Jurkat, Clone E6-1 (cell line): Measurements from ENCODE around the gene SPRN.
"Not testable (repeated sequence)": the region's sequence is repeated elsewhere in the genome, so short reads cannot be mapped to it uniquely, and the experiment has no call there.

Experiments used
- DNase-seq: peaks from one replicate; pipeline ENCODE4 v3.0.0-alpha.2; 2011; ENCODE audit warnings: low read depth, low spot score
- H3K4me3 ChIP-seq: 2 replicates; pipeline ENCODE4 v1.5.1; 2011; ENCODE audit warnings: mild to moderate bottlenecking, low read length, control low read depth, moderate library complexity

The SPRN gene

GRCh38 chr10:133393401-133394063 lies 30.9 kb downstream of the SPRN start:
- DNase-seq: no peak
- peak overlapping the region; percentile 42 for H3K4me3 ChIP-seq

DNA sequence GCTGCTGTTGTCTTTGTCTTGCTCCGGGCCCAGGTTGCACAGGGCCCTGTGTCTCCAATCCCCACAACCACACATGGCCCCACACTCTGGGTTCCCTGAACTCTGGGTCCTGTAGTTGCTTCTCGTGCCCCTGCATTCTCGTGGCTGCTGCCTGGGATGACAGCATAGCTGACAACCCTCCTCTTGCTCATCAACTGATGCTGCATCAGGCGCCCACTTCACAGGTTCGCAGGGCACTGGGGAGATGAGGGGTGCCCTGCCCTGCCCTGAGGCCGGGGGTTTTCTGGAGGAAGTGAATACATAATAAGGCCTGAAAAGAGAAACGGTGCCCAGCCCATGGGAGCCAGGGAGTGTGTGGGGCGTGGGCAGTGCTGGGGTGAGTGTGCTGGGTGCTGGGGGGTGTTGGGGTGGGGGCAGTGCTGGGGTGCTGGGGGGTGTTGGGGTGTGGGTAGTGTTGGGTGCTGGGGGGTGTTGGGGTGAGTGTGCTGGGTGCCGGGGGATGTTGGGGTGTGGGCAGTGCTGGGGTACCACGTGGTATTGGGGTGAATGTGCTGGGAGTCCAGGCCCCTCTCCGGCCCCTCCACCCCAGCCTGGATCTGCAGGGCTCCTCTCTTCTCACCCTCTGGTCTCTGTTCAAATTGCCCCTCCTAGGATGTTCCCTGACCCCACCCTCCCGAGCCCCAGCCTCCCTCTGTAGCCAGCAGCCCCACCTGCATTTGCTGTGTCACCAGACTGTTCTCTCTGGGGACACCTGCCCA lies 32.5 kb downstream of the SPRN start:
- H3K4me3 ChIP-seq: no peak overlapping the region
- no peak for DNase-seq

DNA sequence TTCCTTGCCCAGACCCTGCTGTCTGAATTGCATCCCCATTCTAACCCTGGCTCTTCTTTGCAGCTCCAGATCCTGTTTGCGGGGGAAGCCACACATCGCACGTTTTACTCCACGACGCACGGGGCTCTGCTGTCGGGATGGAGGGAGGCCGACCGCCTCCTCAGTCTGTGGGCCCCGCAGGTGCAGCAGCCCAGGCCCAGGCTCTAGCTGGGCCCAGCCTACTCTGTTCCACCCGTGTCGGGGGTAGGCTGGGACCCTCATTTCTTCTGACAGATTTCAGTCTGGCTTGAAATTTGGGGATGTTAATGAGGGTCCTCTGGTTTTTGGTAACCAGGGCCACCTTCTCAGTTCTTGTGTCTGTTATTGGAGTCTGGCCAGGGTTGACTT lies 33.2 kb downstream of the SPRN start:
- no peak overlapping the region for H3K4me3 ChIP-seq
- DNase-seq: no peak

DNA sequence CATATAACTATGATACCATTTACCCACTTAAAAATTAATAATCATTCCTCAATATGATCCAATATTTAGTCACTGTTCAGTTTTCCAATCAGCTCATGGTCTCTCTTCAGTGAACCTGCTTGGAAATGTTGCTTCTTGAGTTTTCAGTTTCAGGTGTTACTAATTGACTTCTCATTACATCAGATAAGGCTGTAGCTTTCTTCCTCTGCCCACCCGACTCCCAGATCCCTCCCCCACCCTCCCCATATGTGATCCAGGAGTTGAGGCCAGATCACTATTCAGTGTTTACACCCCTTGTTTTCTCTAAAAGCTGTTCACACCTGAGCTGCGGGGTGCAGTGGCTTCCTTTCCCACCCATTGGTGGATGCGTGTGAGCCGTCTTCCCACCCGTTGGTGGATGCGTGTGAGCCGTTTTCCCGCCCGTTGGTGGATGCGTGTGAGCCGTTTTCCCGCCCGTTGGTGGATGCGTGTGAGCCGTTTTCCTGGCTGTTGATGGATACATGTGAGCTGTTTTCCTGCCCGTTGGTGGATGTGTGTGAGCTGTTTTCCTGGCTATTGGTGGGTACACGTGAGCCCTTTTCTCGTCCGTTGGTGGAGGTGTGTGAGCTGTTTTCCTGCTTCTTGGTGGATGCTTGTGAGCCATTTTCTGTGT lies 33.7 kb downstream of the SPRN start:
- no peak for DNase-seq
- no peak overlapping the region for H3K4me3 ChIP-seq

GRCh38 chr10:133388973-133389818 lies 35.2 kb downstream of the SPRN start:
- no peak for DNase-seq
- no peak overlapping the region for H3K4me3 ChIP-seq

GRCh38 chr10:133388236-133388972 lies 36.0 kb downstream of the SPRN start:
- no peak for DNase-seq
- no peak overlapping the region for H3K4me3 ChIP-seq

GRCh38 chr10:133386951-133387350 lies 37.5 kb downstream of the SPRN start:
- DNase-seq: not testable (repeated sequence)

DNA sequence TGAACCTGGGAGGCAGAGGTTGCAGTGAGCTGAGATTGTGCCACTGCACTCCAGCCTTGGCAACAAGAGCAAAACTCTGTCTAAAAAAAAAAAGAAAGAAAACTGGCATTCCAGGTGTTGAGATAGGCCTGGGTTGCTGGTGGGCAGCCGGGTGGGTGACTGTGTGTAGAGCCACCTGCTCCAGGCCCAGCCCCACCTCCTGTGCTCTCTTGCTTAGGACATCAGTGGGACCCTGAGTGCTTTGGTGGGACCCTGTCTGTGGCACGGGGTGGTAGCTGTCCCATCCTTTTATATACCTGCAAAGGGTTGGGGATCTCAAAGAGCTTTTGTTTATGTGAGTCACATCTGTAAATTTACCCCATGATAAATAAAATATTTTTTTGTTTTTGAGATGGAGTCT lies 39.2 kb downstream of the SPRN start:
- DNase-seq: no peak
- H3K4me3 ChIP-seq: no peak overlapping the region

More at GRCh38 chr10:133386951-133387350, 37.5 kb downstream of the SPRN start:
- H3K4me3 ChIP-seq: not testable (repeated sequence)

DNA sequence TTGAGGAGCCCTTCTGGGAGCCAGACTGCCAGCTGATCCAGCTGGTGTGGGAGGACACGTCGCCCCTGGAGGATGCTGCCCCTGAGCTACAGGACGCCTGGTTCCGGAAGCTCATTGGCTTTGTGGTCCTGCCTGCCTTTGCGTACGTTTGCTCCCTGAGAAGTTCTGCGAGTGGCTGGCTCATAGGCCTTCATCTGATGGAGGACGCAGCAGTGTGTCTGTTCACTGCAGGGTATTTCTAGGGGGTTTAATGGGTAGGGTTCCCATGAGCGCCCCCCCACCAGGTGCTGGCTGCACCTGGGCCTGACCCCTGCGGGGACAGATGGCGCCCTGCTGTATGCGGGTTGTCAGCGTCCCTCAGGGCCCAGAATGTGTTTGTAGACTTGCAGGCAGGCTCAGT lies 40.4 kb downstream of the SPRN start:
- no peak overlapping the region for H3K4me3 ChIP-seq
- no peak for DNase-seq

- no peak overlapping the region for H3K4me3 ChIP-seq
- no peak for DNase-seq
Measured at GRCh38 chr10:133383551-133383950, 40.9 kb downstream of the SPRN start.

- DNase-seq: no peak
- no peak overlapping the region for H3K4me3 ChIP-seq
Measured at GRCh38 chr10:133381036-133381435, 43.4 kb downstream of the SPRN start.

GRCh38 chr10:133379801-133380666 lies 44.4 kb downstream of the SPRN start:
- H3K4me3 ChIP-seq: no peak overlapping the region
- no peak for DNase-seq

- DNase-seq: no peak
- peak within 1 kb of the TSS; percentile 68 for H3K4me3 ChIP-seq
Measured at GRCh38 chr10:133379152-133379800, 45.1 kb downstream of the SPRN start, which contains the start of gene PAOX. Gene PAOX, plus strand, starts transcription at chr10:133379262. Its CDS starts 55 bp downstream, at chr10:133379317.

DNA sequence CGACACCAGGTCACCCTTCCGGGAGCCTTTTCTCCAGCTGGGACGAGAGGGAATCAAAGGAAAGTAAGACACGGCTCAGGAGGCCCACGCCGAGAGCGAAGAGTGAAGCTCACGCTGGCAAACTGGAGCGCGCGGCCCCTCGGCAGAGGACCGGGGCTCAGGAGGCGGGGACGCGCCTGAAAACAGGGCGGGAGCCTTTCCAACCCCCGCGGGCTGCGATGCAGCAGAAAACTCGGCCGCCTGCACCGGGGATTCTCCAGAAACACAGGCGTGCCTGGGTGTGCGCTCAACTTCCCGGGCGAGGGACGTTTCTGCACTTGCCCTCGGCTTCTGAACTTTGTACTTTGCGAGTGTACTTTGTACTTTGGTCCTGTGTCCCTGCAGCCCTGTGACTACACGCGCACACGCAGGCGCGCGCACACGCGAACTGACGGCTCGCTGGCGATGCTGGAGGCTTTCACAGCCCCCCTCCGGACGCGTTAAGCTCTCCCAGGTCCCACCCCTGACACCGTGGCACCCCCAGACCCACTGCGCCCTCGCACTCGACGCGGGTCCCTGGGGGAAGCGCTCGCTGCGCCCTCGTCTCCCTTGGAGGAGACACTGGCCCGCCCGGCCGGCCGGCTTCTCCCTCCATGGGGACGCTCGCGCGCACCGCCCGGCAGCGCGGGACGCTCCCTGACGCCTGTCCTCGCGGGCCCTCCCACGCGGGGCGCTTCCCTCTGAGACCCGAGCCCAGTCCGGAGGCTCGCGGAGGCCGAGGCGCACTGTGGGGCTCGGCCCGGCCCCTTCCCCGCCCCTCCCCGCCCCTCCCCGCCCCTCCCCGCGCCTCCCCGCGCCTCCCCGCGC lies 46.0 kb downstream of the SPRN start:
- H3K4me3 ChIP-seq: peak overlapping the region; percentile 68
- peak; percentile 16 for DNase-seq

- H3K4me3 ChIP-seq: peak overlapping the region; percentile 68
- no peak for DNase-seq
Measured at GRCh38 chr10:133377818-133378250, 46.6 kb downstream of the SPRN start.

GRCh38 chr10:133377025-133377817 lies 47.2 kb downstream of the SPRN start:
- H3K4me3 ChIP-seq: no peak overlapping the region
- DNase-seq: no peak
